ENCODE measurements around the gene CEND1. TPM values are rescaled to one million over a fixed set of nuclear protein-coding genes. Genes with fewer than 3 reads are reported as not detected.

CEND1 gene
- total and polyA plus RNA-seq, 2 of the 4 experiments (the other 2 are of a cell fraction), result 0.90 to 4.0 TPM

- no peak overlapping the region for H2BK120ac ChIP-seq (ENCODE audit: low read depth, low read length)
- H3K4me2 ChIP-seq (ENCODE audit: low read depth, low read length), result no peak overlapping the region
- CTCF ChIA-PET, result no interaction called here
- H3K36me3 ChIP-seq (ENCODE audit: control insufficient read depth, insufficient read depth, low read length), result peaks cover 59% of the 10 kb centered on the region
- no peak overlapping the region for H3K27ac ChIP-seq (ENCODE audit: insufficient read depth, low read length)
- H3K4ac ChIP-seq (ENCODE audit: low read depth, low read length), result no peak overlapping the region
- H4K20me1 ChIP-seq (ENCODE audit: insufficient read depth, low read length), result peaks cover 43% of the 10 kb centered on the region
- H3K27me3 ChIP-seq (ENCODE audit: control insufficient read depth, insufficient read depth, low read length), result no peaks in the 10 kb centered on the region
- no peak overlapping the region for H2AK5ac ChIP-seq (ENCODE audit: low read depth, low read length)
- no peak overlapping the region for H2BK15ac ChIP-seq (ENCODE audit: low read depth, low read length)
- H3K4me3 ChIP-seq (ENCODE audit: insufficient read depth, low read depth, low read length), result no peak overlapping the region
- no peak overlapping the region for H3K14ac ChIP-seq (replicated peaks; ENCODE audit: low read depth, low read length)
- no peak overlapping the region for H2BK5ac ChIP-seq (ENCODE audit: low read depth, low read length, poor library complexity, severe bottlenecking)
- intact Hi-C loops (cut with micrococcal nuclease), result no loop called here
- H4K91ac ChIP-seq (ENCODE audit: insufficient read depth, low read depth, low read length), result no peak overlapping the region
- H3K23ac ChIP-seq (ENCODE audit: low read depth, low read length), result no peak overlapping the region
- H3K56ac ChIP-seq (ENCODE audit: extremely low read depth, insufficient read depth, low read length), result no peak overlapping the region
- DNase-seq, result no peak
- H3K9ac ChIP-seq (ENCODE audit: low read depth, low read length), result no peak overlapping the region
- no peaks in the 10 kb centered on the region for H3K9me3 ChIP-seq (ENCODE audit: control insufficient read depth, insufficient read depth, low read length)
- H3K18ac ChIP-seq (ENCODE audit: low read depth, low read length), result no peak overlapping the region
- H2BK20ac ChIP-seq (ENCODE audit: low read depth, low read length), result no peak overlapping the region
- peaks cover 8 to 48% of the 10 kb centered on the region in 2 experiments; a peak in 3 of 4 replicates for H3K79me1 ChIP-seq (ENCODE audit: low read depth in 1 of 2, low read length in 2 of 2)
- no TSS peak for BruUV-seq (replicated peaks)
- H4K8ac ChIP-seq (ENCODE audit: low read depth in 2 of 2, low read length in 2 of 2), result no peak overlapping the region
- dilution Hi-C loops (cut with HindIII; ENCODE audit: low sequenced_read_pairs, unreplicated experiment), result no loop called here
- no peak for ATAC-seq (ENCODE audit: low read depth)
- no peak overlapping the region for H4K5ac ChIP-seq (ENCODE audit: low read depth, low read length)
- H2AK9ac ChIP-seq (replicated peaks; ENCODE audit: low read depth, low read length, poor library complexity), result peak overlapping the region; percentile 71
- WGBS, 2 experiments (ENCODE audit: extremely low coverage in 2 of 2, insufficient read length in 1 of 2), result 80% methylated on average over 6 of the region's 18 CpGs; no CpG with 5 or more reads in 1 of the 2 experiments
- TF ChIP-seq SMC3 (IDR thresholded peaks at IDR 0.05; ENCODE audit: low read depth, low read length) (no peak), RFX5 (IDR thresholded peaks at IDR 0.05; ENCODE audit: low read depth, low read length) (no peak), ELK1 (IDR thresholded peaks at IDR 0.05; ENCODE audit: borderline replicate concordance, low read depth, low read length) (no peak), RAD21 (IDR thresholded peaks at IDR 0.05; ENCODE audit: low read length) (no peak), CTCF (conservative IDR thresholded peaks at IDR 0.05; ENCODE audit: low read depth, low read length) (no peak), MAZ (IDR thresholded peaks at IDR 0.05; ENCODE audit: borderline replicate concordance, low read depth, low read length) (no peak), FOS (IDR thresholded peaks at IDR 0.05; ENCODE audit: low read depth, low read length) (no peak), MAFK (IDR thresholded peaks at IDR 0.05; ENCODE audit: low read depth, low read length) (no peak), BHLHE40 (IDR thresholded peaks at IDR 0.05; ENCODE audit: low read depth, low read length) (no peak), USF2 (IDR thresholded peaks at IDR 0.05; ENCODE audit: low read depth, low read length) (no peak), NFE2L2 (IDR thresholded peaks at IDR 0.05; ENCODE audit: low read depth, low read length) (no peak), RCOR1 (IDR thresholded peaks at IDR 0.05; ENCODE audit: insufficient replicate concordance, low read length) (no peak), CHD1 (IDR thresholded peaks at IDR 0.05; ENCODE audit: low read depth, low read length) (no peak), POLR2A (IDR thresholded peaks at IDR 0.05; ENCODE audit: low read depth, low read length) (no peak), MXI1 (IDR thresholded peaks at IDR 0.05; ENCODE audit: borderline replicate concordance, low read depth, low read length) (no peak), CEBPB (IDR thresholded peaks at IDR 0.05; ENCODE audit: low read depth, low read length) (no peak)
- peaks cover 3% of the 10 kb centered on the region; the same call in 1 of the 2 replicates for H3K9me1 ChIP-seq (ENCODE audit: insufficient read depth, low read length)
- peaks cover 5% of the 10 kb centered on the region for H3K4me1 ChIP-seq (ENCODE audit: control insufficient read depth, insufficient read depth, low read length)
- in situ Hi-C loops (cut with MboI; ENCODE audit: low sequenced_read_pairs), result no loop called here
- H2AFZ ChIP-seq (replicated peaks; ENCODE audit: low read length, poor library complexity), result no peak overlapping the region
- POLR2A ChIA-PET (ENCODE audit: unreplicated experiment), result no interaction called here
These were observed 25.4 kb downstream of the CEND1 start for GRCh38 chr11:764322-765024.

All from IMR-90 (cell line).